ENCODE measurements around the gene FGL2.

DNA sequence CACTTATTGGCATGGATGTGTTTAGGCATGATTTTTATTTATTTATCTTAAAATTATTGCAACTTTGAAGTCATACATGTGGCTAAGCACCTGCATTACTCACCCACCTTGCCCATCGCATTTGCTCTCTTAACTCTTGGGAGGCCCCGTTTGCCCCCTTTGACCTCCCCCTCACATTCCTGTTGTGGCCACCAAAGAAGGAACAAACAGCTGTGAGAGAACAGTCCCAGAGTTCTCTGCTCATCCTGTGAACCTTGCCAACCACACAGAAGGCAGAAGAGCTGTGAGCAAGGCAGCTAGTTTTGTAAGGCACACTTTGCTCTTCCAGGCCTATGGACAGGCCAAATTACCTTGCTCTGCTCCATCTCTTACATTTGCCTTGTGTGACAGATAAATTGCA lies 23.6 kb upstream of the FGL2 start:
- TF ChIP-seq POLR2A (IDR thresholded peaks at IDR 0.05): no peak
- TF ChIP-seq, protein P1, sequence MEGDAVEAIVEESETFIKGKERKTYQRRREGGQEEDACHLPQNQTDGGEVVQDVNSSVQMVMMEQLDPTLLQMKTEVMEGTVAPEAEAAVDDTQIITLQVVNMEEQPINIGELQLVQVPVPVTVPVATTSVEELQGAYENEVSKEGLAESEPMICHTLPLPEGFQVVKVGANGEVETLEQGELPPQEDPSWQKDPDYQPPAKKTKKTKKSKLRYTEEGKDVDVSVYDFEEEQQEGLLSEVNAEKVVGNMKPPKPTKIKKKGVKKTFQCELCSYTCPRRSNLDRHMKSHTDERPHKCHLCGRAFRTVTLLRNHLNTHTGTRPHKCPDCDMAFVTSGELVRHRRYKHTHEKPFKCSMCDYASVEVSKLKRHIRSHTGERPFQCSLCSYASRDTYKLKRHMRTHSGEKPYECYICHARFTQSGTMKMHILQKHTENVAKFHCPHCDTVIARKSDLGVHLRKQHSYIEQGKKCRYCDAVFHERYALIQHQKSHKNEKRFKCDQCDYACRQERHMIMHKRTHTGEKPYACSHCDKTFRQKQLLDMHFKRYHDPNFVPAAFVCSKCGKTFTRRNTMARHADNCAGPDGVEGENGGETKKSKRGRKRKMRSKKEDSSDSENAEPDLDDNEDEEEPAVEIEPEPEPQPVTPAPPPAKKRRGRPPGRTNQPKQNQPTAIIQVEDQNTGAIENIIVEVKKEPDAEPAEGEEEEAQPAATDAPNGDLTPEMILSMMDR (IDR thresholded peaks at IDR 0.05): no peak

All from esophagus squamous epithelium (tissue), 4 donors.